GM19452 (cell line): ENCODE data around the gene UPP1.
"Not testable (repeated sequence)": the region's sequence is repeated elsewhere in the genome, so short reads cannot be mapped to it uniquely, and the experiment has no call there.

ENCODE experiments used
- ATAC-seq: cut with Tn5 transposase; IDR thresholded peaks from one replicate; pipeline ENCODE4 v1.9.1; 2021; ENCODE audit not compliant: unreplicated experiment

Gene UPP1

DNA sequence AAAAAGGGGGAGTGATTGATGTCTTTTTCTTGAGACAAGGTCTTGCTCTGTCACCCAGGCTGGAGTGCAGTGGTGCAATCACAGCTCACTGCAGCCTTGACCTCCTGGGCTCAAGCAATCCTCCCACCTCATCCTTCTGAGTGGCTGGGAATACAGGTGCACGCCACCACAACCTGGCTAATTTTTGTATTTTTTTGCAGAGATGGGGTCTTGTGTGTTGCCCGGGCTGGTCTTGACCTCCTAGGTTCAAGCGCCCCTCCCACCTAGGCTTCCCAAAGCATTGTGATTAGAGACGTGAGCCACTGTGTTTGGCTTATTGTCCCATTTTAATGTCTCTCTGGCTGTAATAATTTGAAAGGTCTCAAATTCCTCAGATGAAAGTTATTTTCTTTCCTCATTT, 21.8 kb downstream of the UPP1 start:
- no peak for ATAC-seq

DNA sequence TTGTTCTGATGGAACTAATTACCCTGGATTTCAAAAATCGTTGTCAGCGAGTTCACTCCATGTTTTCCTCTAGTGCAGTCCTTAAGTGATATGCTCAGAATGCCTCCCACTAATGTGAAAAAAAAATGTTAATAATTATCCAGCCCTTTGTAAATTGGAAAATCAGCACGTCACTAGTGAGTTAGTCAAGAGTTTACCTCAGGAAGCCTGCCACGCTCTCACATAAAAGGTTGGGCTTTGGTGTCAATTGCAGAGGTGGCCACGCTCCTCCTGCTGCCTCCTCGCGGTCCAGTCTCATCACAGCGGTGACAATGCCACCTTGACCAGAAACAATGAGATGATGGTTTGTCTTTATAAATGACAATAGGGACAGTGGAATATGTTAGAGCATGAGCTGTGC, 22.5 kb downstream of the UPP1 start:
- no peak for ATAC-seq

- no peak for ATAC-seq
Measured at GRCh38 chr7:48112401-48113165, 23.5 kb downstream of the UPP1 start.

DNA sequence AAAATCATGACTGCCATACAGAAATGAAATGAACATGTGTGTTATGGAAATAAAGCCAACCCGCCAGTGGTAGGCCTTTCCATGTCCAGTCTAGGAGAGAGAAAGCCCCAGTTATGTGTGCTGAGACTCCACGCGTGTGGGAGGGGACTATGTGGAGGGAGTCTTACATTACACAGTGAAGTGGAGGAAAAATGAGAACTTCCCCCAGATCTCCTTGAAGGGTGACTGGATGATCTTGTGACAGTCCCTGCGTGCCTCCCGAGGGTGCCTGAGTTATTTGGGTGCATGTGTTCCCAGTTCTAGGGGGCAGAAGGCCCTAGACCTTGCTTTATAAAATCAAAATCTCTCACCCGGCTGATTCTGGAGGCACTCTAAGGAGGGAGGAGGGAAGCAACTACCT, 24.2 kb downstream of the UPP1 start:
- ATAC-seq: no peak

- ATAC-seq: no peak
Measured at GRCh38 chr7:48114115-48114514, 25.1 kb downstream of the UPP1 start.

GRCh38 chr7:48114589-48114988, 25.5 kb downstream of the UPP1 start:
- no peak for ATAC-seq

DNA sequence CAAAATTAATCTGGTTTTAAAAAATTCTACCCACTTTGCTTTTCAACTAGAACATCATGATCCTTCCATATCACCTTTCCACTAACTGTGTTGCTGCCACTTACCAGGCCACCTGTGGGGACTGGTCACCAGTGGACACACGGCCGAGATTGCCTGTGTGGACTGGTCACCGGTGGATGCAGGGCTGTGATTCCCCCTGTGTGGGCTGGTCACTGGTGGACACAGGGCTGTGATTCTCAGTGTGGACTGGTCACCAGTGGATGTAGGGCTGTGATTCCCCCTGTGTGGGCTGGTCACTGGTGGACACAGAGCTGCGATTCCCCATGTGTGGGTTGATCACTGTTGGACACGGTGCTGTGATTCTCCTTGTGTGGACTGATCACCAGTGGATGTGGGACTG, 27.0 kb downstream of the UPP1 start:
- no peak for ATAC-seq

- no peak for ATAC-seq
Measured at GRCh38 chr7:48118041-48118440, 29.0 kb downstream of the UPP1 start.

- ATAC-seq: not testable (repeated sequence)
Measured at GRCh38 chr7:48120536-48120935, 31.5 kb downstream of the UPP1 start.

- no peak for ATAC-seq
Measured at GRCh38 chr7:48126037-48126436, 37.0 kb downstream of the UPP1 start.

DNA sequence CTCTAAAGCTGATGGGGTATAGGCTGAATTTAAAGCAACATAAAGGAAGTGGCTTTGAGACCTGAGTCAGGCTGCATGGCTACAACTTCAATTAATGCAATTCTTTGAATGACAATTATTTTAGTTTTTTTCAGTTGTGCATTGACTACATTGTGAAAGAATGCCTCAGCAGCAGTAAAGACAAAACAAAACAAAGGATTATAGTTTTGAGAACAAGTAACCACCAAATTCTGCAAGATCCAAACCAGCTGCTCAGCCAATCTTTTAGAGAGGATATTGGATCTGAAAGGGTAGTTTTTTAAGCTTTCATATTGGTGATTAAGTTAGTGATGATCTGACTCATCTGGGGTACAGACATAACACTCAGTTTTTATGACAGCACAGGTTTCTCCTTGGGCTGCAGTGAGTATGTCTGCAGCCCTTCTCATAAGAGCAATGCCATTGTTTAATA, 41.6 kb downstream of the UPP1 start:
- peak; percentile 82 for ATAC-seq

- no peak for ATAC-seq
Measured at GRCh38 chr7:48132792-48133191, 43.7 kb downstream of the UPP1 start.

DNA sequence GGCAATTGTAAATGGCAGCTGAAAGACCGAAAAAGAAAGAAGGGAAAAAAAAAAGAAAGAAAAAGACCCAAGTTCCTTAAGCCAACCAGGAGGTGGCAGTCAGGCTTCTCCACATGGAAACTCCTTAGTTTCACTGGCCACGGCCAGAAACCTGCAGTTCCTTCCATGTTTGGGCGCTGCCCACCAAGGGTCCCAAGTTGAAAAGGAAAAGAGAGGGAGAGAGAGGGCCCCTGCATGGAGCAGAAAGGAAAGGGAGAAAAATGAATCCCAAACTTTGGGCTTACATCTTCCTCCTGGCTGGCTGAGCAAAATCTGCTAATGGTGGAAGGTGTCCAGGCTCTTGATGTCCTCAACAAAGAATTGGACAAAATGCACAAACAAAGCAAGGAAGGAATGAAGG, 50.4 kb downstream of the UPP1 start:
- no peak for ATAC-seq

- ATAC-seq: no peak
Measured at GRCh38 chr7:48140001-48140681, 51.1 kb downstream of the UPP1 start.

DNA sequence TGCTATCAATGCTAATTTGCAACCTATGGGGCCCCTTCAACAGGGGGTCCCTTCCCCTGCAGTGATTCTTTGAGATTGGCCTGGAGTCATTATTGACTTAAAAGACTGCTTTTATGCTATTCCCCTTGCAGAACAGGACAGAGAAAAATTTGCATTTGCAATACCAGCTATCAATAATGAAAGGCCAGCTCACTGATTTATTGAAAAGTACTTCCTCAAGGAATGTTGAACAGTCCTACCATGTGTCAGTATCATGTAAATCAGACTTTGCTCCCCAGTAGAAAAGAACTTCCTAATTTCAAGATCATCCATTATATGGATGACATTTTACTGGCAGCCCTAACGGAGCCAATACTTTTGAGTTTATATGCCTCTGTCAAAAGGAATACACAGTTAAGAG, 52.5 kb downstream of the UPP1 start:
- ATAC-seq: no peak

DNA sequence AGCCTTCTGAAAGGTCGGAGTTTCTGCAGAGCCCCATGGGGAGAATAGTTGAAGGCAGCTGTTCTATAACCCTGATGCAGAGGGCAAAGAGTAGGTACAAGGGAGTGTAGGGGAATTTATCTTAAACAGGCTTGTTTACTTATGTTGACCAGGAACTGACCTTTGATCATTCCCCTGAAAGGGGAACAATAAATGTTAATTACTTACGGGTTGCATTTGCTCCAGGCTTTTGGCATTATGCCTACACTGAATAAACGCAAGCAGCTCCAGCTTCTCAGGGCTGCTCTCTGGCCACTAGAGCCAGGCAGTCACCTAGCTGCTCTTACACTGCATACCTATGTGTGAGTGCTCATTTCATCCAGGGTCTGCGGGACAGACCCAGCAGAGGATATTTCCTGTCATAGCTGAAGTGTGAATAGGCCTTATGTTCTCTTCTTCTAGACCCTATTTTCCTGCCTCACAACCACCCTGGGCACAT, 55.3 kb downstream of the UPP1 start:
- ATAC-seq: no peak

DNA sequence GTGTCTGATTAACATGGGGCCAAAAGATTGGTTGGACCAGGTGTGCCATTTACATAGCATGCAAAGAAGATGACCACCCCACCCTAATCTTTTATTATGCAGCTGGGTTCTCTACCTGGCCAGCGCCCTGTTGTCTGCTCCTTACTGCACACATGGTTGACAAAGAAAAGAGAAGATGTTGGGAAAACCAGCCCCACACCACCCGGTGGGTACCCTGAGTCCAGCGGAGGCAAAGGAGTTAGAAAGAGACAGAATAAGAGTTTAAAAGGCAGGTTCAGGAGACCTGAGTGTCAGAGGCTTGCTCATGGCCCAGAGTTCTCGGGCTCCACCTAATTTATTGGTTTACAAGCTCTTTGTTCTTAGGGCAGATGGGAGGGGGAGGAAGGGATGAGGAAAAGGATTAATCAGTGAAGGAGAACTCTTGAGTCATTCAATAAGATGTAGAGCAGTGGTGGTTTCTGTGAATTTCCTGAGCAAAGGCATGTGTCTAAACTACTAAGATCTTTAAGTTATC, 58.1 kb downstream of the UPP1 start:
- no peak for ATAC-seq

- ATAC-seq: not testable (repeated sequence)
Measured at GRCh38 chr7:48147690-48148089, 58.6 kb downstream of the UPP1 start.

DNA sequence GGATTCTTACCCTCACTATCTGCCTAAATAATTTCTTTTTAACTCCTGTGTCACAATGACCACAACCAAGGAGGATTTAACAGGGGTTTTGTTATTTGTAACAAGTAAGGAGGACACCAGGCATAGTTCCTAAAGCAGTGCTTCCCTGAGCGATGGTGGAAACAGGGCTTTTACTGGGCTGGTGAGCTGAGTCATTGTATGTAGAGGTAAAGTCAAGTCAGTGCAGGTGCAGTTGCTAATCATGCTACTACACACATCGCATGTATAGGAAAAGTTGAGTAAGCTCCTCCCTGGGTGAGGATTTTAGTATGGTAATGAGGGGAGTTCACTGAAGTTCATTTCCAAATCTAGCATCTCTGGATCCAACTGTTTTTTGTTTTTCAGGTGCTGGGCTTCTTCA, 59.2 kb downstream of the UPP1 start:
- ATAC-seq: no peak

- no peak for ATAC-seq
Measured at GRCh38 chr7:48149058-48149457, 60.0 kb downstream of the UPP1 start.

GRCh38 chr7:48150086-48150485, 61.0 kb downstream of the UPP1 start:
- ATAC-seq: no peak

GRCh38 chr7:48154792-48155413, 65.8 kb downstream of the UPP1 start:
- ATAC-seq: no peak
